HG02870 (cell line): Measurements from ENCODE around the gene TTLL5.

Experiments used
- ATAC-seq: cut with Tn5 transposase; IDR thresholded peaks from one replicate; pipeline ENCODE4 v1.9.1; 2021; ENCODE audit warnings: mild to moderate bottlenecking, moderate library complexity; ENCODE audit not compliant: unreplicated experiment

The TTLL5 gene

GRCh38 chr14:75984674-75985073 lies 323.6 kb downstream of the TTLL5 start:
- no peak for ATAC-seq

DNA sequence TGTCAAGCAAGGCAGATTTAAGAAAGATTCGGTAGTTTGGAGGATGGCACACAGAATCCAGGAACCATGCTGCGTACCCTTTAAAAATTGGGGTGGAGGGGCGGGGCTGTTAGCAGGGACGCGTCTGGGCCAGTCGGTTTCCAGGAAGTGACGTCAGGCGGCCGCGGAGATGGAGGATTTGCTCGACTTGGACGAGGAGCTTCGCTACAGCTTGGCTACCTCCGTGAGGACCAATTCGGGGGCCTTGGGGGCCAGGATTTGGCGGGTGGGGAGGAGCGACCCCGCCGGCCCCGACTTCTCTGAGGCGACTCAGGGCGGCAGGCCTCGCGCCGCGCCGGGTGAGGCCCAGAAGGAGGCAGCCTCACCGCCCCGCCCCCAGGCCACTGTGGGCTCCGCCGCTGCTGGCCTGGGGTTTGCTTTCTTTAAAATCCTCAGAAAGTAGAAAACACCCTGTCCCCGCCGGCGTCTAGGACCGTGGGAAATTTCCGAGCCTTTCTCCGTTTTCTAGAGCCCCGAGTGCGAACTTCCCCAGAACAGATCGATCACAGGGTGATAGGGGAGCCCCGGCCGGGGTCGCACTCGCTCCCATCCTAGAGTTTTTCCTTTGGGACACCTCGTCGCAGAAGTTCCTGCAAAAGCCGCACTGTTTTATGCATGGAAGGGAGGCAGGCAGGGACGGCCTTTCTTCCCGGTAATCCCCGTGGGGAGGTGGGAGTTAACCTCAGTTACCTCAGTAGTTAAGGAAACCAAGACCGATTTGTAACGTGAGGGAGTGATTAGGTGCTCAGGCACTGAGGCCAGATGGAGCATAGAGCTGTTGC lies 324.8 kb downstream of the TTLL5 start, which contains the start of gene IFT43:
Gene IFT43 (plus strand): TSS at position 146 of the 821 bp plus-strand sequence. CDS start 24 bp downstream, at position 170.
- ATAC-seq, result peak; percentile 66

DNA sequence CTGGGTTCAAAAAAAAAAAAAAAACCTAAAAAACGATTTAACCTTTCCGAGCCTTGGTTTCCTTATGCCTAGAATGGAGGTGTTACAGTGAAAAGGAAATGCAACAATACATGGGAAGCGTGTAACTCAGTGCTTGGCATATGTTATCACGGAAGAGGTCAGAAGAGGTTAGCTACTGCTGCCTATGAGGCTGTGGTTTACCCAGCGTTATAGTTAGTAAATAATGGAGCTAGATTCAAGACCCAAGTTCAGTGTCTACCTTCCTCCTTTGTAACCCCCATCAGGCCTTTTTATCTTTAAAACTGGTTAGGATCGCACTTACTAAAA lies 325.4 kb downstream of the TTLL5 start:
- ATAC-seq, result no peak

- no peak for ATAC-seq
Observed at GRCh38 chr14:75987201-75987970, 326.3 kb downstream of the TTLL5 start.

- ATAC-seq, result no peak
Observed at GRCh38 chr14:75989134-75989533, 328.1 kb downstream of the TTLL5 start.

DNA sequence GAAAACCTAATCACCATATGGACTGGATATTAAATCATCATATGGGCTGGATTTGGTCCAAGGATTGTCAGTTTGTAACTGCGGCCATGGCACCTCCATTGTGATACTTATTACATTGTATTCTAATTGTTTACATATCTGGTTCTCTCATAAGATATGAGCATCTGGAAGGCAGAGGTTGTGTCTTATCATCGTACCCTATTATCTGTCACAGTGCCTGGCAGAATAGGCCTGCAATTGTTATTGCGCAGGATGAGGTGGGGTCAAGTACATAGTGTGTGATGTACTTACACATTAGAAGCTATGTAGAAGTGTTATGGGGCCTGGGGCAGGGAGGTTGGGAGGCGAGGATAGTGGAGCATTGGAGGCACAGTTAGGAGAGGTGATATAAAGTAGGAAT lies 329.3 kb downstream of the TTLL5 start:
- no peak for ATAC-seq

DNA sequence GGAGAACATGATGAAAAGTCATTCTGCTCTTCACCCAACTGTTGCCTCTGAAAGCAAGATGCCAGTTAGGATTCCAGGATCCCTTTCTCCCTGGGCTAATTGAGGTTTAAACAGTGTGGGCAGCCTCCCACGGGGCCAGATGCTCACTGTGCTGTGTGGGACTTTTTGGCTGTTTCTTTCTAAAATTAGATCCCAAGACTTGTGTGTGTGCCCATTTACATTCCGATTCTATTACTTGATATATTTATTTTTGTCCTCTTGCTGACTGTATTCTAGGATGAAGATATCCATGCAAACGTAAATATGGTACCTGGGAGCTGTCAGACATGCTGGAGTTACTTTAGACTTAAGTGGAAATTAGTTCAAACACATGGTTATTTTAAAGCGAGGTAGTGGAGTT lies 330.7 kb downstream of the TTLL5 start:
- ATAC-seq, result no peak

DNA sequence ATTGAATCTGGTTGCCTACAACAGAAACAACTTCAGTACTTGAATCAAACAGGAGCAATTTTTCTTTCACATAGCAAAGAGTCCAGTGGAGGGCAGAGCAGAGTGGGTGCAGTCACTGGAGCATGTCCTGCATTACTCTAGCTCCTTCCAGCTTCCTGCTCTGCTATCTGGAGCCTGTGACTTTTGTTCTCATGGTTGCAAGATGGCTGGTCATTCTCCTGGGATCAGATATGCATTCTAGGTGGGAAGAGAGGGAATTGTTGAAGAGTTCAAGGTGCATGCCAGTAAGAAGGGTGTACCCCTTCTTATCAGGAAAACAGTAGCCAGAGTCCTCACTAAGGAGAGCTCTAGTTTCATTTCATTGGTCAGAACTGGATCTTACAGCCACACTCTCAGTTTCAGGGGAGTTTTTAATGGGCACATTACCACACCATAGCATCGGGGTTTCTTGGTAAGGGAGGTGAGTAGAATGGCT lies 332.6 kb downstream of the TTLL5 start:
- no peak for ATAC-seq

DNA sequence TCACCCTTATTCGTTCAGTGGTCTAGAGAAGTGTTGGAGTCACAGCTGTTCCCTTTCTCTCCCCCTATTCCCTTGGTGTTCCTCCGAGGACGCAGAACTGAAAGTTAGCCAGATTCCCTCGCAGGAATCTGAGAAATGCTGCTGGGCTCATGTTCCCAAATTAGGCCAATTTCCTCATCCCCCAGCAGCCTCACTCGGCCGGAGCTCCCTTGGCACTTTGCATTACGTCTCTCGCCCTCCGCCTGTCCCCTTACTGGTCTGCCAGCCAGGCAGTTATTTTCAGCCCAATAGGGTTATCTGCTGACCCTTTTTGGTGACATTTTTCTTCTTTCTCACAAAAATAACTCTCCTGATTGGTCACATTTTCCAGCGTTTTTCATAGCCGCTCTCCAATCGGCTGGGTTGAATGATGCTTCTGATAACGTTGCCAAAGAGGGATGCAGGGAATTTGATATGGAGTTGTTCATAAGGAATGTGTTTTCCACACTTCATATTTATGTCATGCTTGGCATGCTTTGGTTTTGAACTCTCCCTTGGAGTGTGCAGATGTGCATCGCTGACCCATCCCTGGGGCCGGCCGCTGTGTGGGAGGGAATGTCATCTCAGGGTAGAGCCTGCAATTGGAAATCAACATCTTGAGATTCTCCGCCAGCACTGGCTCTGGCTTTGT lies 334.5 kb downstream of the TTLL5 start:
- no peak for ATAC-seq

DNA sequence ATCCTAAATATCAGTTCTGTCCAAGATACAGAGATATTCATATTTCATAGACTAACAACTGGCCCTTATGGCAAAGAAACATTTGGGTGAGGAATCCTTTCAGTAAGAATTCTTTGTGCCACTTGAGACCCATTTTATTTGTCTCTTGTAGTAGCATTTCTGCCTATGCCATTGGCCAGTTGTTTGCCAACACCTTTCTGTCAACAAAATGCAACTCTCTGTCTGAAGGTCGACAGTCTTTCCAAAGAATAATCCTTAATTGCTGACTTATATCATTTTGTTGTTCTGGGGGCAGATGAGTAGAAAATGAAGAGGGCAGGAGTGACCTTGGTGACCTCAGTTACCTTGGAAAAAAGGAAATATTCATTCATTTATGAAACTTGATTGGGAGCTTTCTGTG lies 335.4 kb downstream of the TTLL5 start:
- no peak for ATAC-seq

- ATAC-seq, result no peak
Observed at GRCh38 chr14:75999511-76000190, 338.6 kb downstream of the TTLL5 start.

GRCh38 chr14:76002383-76002782 lies 341.3 kb downstream of the TTLL5 start:
- no peak for ATAC-seq
